DMS79 (cell line): ENCODE measurements around the gene MDGA2.
A peak's percentile ranks its signal among the peaks of the same experiment; 100 is the strongest.
"Not testable (repeated sequence)": the region's sequence is repeated elsewhere in the genome, so short reads cannot be mapped to it uniquely, and the experiment has no call there.

Experiments
- DNase-seq: peaks from one replicate; lab custom pipeline; 2025; lab: John Stamatoyannopoulos, UW

Gene MDGA2

DNA sequence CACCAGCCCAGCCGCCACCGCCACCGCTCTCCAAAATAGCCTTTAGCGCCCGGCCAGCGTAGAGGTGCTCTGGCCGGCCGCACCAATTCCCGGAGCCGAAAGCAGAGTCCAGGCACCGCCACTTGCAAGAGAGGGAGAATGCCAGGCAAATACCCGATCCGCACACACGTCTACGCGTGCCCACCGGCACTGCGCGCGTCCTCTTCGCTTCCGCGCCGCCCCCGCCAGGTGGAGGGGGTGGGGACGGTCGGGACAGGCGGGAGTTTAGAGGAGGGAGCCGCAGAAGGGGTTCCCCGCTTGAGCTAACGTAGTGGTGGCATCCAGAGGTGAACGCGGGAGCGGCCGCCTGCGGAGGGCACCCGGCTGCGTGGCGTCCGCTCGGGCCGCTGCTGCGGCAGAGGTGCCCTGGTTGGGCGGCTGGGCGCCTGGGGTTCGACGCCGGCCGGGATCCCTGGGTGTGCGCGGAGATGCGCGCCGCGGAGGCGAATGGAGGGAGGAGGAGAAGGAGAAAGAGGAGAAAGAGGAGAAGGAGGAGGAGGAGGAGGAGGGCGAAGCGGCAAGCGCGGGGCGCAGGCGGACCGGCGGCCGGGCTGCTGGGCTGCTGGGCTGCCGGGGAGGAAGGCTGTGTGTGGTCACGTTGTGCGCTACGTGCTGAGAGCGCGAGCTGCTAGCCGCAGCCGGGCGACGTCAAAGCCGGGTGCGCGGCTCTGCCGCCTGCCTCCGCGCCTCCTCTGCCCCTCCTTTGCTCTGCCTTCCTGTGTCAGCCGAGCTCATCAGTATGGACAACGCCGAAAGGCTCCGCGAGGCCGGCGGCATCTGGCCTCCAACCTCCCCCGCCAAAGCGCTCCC is at the start of gene MDGA2:
Gene MDGA2 (minus strand): TSS at position 140 of the 849 bp plus-strand sequence.
- peak; percentile 17 for DNase-seq

DNA sequence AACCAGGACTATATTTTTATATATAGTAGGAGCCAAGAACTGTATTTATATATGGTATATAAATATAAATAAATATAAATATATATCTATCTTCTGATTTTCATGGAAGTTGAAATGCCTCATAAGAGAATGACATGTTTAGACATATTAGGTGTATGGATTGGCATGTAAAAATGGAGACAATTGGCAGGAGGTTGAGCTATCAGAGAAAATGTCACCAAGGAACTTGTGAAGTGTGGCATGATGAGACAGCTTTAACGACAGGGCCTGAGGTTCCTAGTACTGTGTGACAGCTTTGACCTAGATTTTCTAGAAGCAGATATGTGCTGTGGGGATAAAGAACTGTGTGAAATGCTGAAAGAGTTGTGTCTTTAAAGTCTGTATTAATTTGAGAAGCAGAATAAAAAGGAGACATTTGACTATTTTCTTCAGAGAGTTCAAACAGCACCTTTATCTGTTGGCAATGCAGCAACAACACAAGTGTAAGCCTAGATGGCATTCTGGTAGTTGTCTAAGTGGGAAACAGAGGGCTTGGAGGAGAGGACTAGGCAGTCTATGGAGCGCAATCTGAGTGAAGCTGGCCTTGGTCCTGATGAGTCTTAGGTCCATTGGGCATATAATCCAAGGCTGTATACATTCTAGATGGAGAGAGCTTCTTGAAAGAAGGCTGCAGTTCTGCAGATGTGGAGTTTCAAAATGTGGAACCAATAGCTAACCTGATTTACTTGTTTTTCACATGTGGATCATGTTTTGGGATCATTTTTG is 47.7 kb upstream of the MDGA2 start:
- no peak for DNase-seq

GRCh38 chr14:47720281-47720680 is 44.9 kb upstream of the MDGA2 start:
- no peak for DNase-seq

GRCh38 chr14:47715330-47715729 is 39.9 kb upstream of the MDGA2 start:
- DNase-seq: no peak

GRCh38 chr14:47710581-47710980 is 35.2 kb upstream of the MDGA2 start:
- DNase-seq: no peak

- no peak for DNase-seq
Observed at GRCh38 chr14:47705683-47706082, 30.3 kb upstream of the MDGA2 start.

GRCh38 chr14:47691829-47692228 is 16.4 kb upstream of the MDGA2 start:
- DNase-seq: no peak

GRCh38 chr14:47678993-47679392 is 3.6 kb upstream of the MDGA2 start:
- DNase-seq: no peak

GRCh38 chr14:47678157-47678556 is 2.8 kb upstream of the MDGA2 start:
- DNase-seq: no peak

GRCh38 chr14:47676315-47676617 is 861 bp upstream of the MDGA2 start:
- no peak for DNase-seq

GRCh38 chr14:47674543-47675465 is 601 bp downstream of the MDGA2 start:
- DNase-seq: no peak

- peak; percentile 5 for DNase-seq
Observed at GRCh38 chr14:47674148-47674542, 1.3 kb downstream of the MDGA2 start.

DNA sequence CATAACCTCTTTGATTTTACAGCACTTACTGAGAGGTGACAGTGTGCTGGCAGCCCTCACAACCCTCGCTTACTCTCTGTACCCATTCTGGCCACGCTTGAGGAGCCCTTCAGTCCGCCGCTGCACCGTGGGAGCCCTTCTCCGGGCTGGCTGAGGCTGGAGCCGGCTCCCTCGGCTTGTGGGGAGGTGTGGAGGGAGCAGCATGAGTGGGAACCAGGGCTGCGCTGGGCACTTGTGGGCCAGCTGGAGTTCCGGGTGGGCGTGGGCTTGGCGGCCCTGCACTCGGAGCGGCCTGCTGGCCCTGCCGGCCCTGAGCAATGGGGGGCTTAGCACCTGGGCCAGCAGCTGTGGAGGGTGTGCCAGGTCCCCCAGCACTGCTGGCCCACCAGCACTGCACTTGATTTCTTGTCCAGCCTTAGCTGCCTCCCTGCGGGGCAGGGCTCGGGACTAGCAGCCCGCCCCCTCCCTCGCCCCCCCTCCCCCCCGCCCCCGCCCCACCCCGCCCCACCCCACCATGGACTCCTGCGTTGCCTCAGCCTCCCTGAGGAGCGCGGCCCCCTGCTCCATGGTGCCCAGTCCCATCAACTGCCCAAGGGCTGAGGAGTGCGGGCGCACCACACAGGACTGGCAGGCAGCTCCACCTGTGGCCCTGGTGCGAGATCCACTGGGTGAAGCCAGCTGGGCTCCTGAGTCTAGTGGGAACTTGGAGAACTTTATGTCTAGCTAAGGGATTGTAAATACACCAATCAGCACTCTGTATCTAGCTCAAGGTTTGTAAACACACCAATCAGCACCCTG is 9.9 kb downstream of the MDGA2 start:
- no peak for DNase-seq

DNA sequence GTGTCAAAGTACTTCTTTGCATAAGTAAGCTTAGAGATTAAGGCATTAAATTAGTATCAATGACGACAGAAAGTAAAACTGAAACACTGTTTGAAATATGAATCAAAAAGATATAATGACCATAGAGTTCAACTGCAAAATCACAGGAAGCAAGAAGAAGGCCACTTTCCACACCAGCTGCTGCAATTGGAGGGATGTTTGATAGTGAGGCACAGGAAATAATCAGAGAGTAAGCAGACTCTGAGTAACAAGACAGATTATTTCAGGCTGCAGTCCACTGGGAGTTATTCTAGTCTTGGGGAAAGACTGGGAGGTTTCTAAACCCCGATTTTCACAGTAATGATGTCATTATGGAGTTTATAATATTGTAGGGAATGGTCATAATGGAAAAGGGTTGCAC is 12.9 kb downstream of the MDGA2 start:
- no peak for DNase-seq

- no peak for DNase-seq
Observed at GRCh38 chr14:47660158-47660557, 15.2 kb downstream of the MDGA2 start.

GRCh38 chr14:47658041-47658440 is 17.4 kb downstream of the MDGA2 start:
- DNase-seq: no peak

DNA sequence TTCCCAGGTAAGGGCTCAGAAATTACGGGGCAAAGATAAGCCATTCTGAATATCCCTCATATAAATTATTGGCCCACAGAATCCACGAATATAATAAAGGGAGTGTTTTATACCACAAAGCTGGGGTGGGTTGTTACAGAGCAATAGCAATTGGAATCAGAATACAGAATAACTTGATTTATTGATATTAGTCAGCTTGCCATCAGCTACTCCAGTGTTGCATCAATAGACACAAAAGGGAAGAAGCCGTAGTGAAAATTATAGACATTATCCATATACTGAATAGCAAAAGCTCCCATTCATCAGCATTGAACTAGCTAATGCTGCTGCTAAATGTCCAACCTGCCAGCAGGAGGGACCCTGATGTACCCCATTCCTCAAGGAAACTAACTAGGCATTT is 18.3 kb downstream of the MDGA2 start:
- no peak for DNase-seq

DNA sequence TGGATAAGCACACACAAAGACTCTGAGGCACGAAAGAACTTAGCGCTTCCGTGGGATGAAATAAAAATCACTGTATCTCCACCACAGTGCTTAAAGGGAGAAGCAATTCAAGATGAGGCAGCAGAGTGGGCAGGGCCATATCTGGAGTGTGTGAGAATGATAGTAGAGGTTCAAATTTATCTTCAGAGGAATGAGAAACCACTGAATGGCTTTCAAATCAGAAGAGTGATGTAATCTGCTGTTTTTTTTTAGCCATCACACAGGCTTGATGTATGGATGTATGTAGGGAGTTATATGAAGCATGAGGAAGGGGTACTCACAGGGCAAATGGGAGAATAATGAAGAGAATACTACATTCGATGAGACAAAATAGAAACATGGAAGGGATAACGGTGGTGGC is 24.1 kb downstream of the MDGA2 start:
- no peak for DNase-seq

- no peak for DNase-seq
Observed at GRCh38 chr14:47637753-47638152, 37.7 kb downstream of the MDGA2 start.

DNA sequence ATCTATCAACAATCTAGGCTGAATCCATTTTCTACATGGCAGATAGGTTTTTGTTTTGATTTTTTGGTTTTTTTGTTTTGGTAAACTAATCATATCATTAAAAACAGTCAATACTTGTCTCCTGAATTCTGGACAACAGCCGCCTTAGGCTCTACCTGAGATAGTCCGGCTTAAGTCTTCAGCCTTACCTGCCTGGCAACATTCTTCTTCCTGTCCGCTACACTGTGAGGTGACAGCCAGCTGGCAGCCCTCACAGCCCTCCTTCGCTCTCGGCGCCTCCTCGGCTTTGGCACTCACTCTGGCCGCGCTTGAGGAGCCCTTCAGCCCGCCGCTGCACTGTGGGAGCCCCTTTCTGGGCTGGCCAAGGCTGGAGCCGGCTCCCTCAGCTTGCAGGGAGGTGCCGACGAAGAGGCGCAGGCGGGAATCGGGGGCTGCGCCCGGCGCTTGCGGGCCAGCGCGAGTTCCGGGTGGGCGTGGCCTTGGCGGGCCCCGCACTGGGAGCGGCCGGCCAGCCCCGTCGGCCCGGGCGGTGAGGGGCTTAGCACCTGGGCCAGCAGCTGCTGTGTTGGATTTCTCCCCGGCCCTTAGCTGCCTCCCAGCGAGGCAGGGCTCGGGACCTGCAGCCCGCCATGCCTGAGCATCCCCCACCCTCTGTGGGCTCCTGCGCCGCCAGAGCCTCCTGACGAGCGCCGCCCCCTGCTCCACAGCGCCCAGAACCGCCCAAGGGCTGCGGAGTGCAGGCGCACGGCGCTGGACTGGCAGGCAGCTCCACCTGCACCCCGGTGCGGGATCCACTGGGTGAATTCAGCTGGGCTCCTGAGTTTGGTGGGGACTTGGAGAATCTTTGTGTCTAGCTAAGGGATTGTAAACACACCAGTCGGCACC is 49.0 kb downstream of the MDGA2 start:
- DNase-seq: no peak

DNA sequence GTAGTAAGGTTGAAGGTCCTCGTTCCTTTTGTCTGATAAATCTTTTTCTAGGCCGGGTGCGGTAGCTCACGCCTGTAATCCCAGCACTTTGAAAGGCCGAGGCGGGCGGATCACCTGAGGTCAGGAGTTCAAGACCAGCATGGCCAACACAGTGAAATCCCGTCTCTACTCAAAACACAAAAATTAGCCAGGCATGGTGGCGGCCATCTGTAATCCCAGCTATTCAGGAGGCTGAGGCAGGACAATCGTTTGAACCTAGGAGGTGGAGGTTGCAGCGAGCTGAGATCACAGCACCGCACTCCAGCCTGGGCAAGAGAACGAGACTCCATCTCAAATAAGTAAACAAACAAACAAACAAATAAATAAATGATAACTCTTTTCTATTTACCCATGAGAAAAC is 51.3 kb downstream of the MDGA2 start:
- not testable (repeated sequence) for DNase-seq
